Naive thymus-derived CD8-positive, alpha-beta T cell (primary cell): ENCODE measurements around the gene MAP3K5. TPM values are rescaled to one million over a fixed set of nuclear protein-coding genes. Genes with fewer than 3 reads are reported as not detected.

Experiments
- ATAC-seq, 2 donors: fragments of 150-1000 bp; cut with Tn5 transposase in 1 of 2; sonication (Bioruptor Pico), chemical (Tn5 transposase) in 1 of 2; 1 replicate in 1 of 2; 2 replicates in 1 of 2; pipeline ENCODE4 v1.10.0; 2021; ENCODE audit warnings: mild to moderate bottlenecking in 2 of 2, moderate library complexity in 2 of 2
- POLR2A ChIA-PET: fragments of 350-600 bp; sonication (Branson Sonifier 250); formaldehyde crosslinking; loops from one replicate; lab custom pipeline; 2021; ENCODE audit warnings: antibody characterized with exemption; lab: Charles Lee
- DNase-seq, 10 donors: peaks; one replicate each; pipeline versions ENCODE4 v3.0.0 to v3.0.0-alpha.2; 2020 to 2022
- H3K27ac Mint-ChIP-seq, 10 donors: one replicate each; pipeline ENCODE4 v1.8.0; 2020 to 2022; ENCODE audit warnings: mild to moderate bottlenecking in 10 of 10, mixed read lengths in 10 of 10, moderate library complexity in 4 of 10, inconsistent platforms in 1 of 10
- H3K27me3 Mint-ChIP-seq, 5 donors: one replicate each; pipeline ENCODE4 v1.8.0; 2021 to 2022; ENCODE audit warnings: mixed read lengths in 5 of 5
- H3K36me3 Mint-ChIP-seq, 3 donors: one replicate each; pipeline ENCODE4 v1.8.0; 2020 to 2022; ENCODE audit warnings: mixed read lengths in 3 of 3, mild to moderate bottlenecking in 2 of 3, inconsistent platforms in 1 of 3
- H3K4me1 Mint-ChIP-seq, 4 donors: one replicate each; pipeline ENCODE4 v1.8.0; 2021 to 2022; ENCODE audit warnings: mixed read lengths in 4 of 4
- H3K4me3 Mint-ChIP-seq, 10 donors: one replicate each; pipeline ENCODE4 v1.8.0; 2020 to 2022; ENCODE audit warnings: mild to moderate bottlenecking in 10 of 10, mixed read lengths in 10 of 10, moderate library complexity in 6 of 10, inconsistent platforms in 1 of 10
- H3K9me3 Mint-ChIP-seq, 9 donors: one replicate each; pipeline ENCODE4 v1.8.0; 2020 to 2022; ENCODE audit warnings: mixed read lengths in 9 of 9, mild to moderate bottlenecking in 3 of 9, inconsistent platforms in 1 of 9, moderate library complexity in 1 of 9
- polyA plus RNA-seq, 3 donors: library from polyadenylated mRNA; unstranded; fragments of 300-500 nt; fragmentation: Illumina TruSeq; gene quantifications; one replicate each; pipeline ENCODE4 v1.2.3, GENCODE V29; 2021
- total RNA-seq, 8 experiments: library from RNA in 2 of 8; stranded (reverse) in 2 of 8; gene quantifications; one replicate each; pipeline ENCODE4 v1.2.3 and lab custom pipeline; 2021 to 2026

MAP3K5 gene
- total and polyA plus RNA-seq, 5 experiments from 2014 or later, result 3.0 to 8.7 (median 4.5) TPM

GRCh38 chr6:136643850-136644596, 148.3 kb downstream of the MAP3K5 start:
- Mint-ChIP-seq H3K36me3 (no peaks in the 10 kb centered on the region), H3K4me1 (peaks cover 0 to 4% (median 0%) of the 10 kb centered on the region in 4 donors), H3K27me3 (no peaks in the 10 kb centered on the region), H3K27ac (peak overlapping the region in 3 of 10 donors; percentile 7 to 54 (median 44)), H3K9me3 (no peaks in the 10 kb centered on the region), H3K4me3 (no peak overlapping the region)
- ATAC-seq (peak; percentile 66 to 84), DNase-seq (peak; percentile 49 to 88 (median 72))
- POLR2A ChIA-PET, result interaction anchor here (1.0 to 3.5 kb wide), 4 partner anchors 148 to 178 kb away, joined by 3 to 49 read pairs (median 6); partner anchors contain the start of genes MAP3K5 and PEX7

- no peak for DNase-seq
- H3K36me3 Mint-ChIP-seq, result peaks cover 0 to 11% (median 3%) of the 10 kb centered on the region in 3 donors
- H3K4me1 Mint-ChIP-seq, result peaks cover 0 to 4% (median 0%) of the 10 kb centered on the region in 4 donors
- H3K4me3 Mint-ChIP-seq, result no peak overlapping the region
- H3K27me3 Mint-ChIP-seq, result no peaks in the 10 kb centered on the region
- no peak overlapping the region for H3K27ac Mint-ChIP-seq
- POLR2A ChIA-PET, result interaction anchor here (1.2 kb wide), 1 partner anchor 150 kb away, joined by 3 read pairs; the partner anchor contains the start of gene MAP3K5
- H3K9me3 Mint-ChIP-seq, result no peaks in the 10 kb centered on the region
- no peak for ATAC-seq
Measured at GRCh38 chr6:136641873-136642465, 150.3 kb downstream of the MAP3K5 start.

GRCh38 chr6:136641166-136641565, 151.1 kb downstream of the MAP3K5 start:
- Mint-ChIP-seq H3K4me1 (peaks cover 0 to 4% (median 0%) of the 10 kb centered on the region in 4 donors), H3K27me3 (no peaks in the 10 kb centered on the region), H3K9me3 (no peaks in the 10 kb centered on the region), H3K27ac (no peak overlapping the region), H3K4me3 (no peak overlapping the region), H3K36me3 (peaks cover 0 to 17% (median 7%) of the 10 kb centered on the region in 3 donors)
- DNase-seq (no peak), ATAC-seq (no peak)
- POLR2A ChIA-PET, result interaction anchor here (0.7 to 1.2 kb wide), 2 partner anchors 151 to 279 kb away, joined by 3 read pairs; partner anchors contain the start of gene MAP3K5

GRCh38 chr6:136640132-136640915, 152.0 kb downstream of the MAP3K5 start:
- no peak for ATAC-seq
- peaks cover 0 to 21% (median 11%) of the 10 kb centered on the region in 3 donors for H3K36me3 Mint-ChIP-seq
- no peak overlapping the region for H3K27ac Mint-ChIP-seq
- no peak overlapping the region for H3K4me3 Mint-ChIP-seq
- no peaks in the 10 kb centered on the region for H3K9me3 Mint-ChIP-seq
- H3K4me1 Mint-ChIP-seq, result peaks cover 0 to 4% (median 0%) of the 10 kb centered on the region in 4 donors
- no peaks in the 10 kb centered on the region for H3K27me3 Mint-ChIP-seq
- no peak for DNase-seq
- POLR2A ChIA-PET, result interaction anchor here (1.2 kb wide), 1 partner anchor 151 kb away, joined by 3 read pairs; the partner anchor contains the start of gene MAP3K5

- H3K4me3 Mint-ChIP-seq, result no peak overlapping the region
- peaks cover 0 to 4% (median 0%) of the 10 kb centered on the region in 4 donors for H3K4me1 Mint-ChIP-seq
- no peaks in the 10 kb centered on the region for H3K27me3 Mint-ChIP-seq
- peaks cover 0 to 26% (median 13%) of the 10 kb centered on the region in 3 donors for H3K36me3 Mint-ChIP-seq
- H3K27ac Mint-ChIP-seq, result no peak overlapping the region
- POLR2A ChIA-PET, result no interaction called here
- DNase-seq, result no peak
- no peaks in the 10 kb centered on the region for H3K9me3 Mint-ChIP-seq
- no peak for ATAC-seq
Measured at GRCh38 chr6:136639702-136640101, 152.6 kb downstream of the MAP3K5 start.

- Mint-ChIP-seq H3K27me3 (no peaks in the 10 kb centered on the region), H3K27ac (no peak overlapping the region), H3K36me3 (peaks cover 0 to 58% (median 17%) of the 10 kb centered on the region in 3 donors), H3K4me1 (peaks cover 0 to 2% (median 1%) of the 10 kb centered on the region in 4 donors), H3K4me3 (no peak overlapping the region), H3K9me3 (no peaks in the 10 kb centered on the region)
- POLR2A ChIA-PET, result interaction anchor here (0.7 kb wide), 1 partner anchor 266 kb away, joined by 4 read pairs; no protein-coding TSS in a partner anchor
- DNase-seq (no peak), ATAC-seq (no peak)
Measured at GRCh38 chr6:136635615-136636014, 156.7 kb downstream of the MAP3K5 start.

GRCh38 chr6:136633355-136633754, 158.9 kb downstream of the MAP3K5 start:
- peaks cover 0 to 69% (median 25%) of the 10 kb centered on the region in 3 donors for H3K36me3 Mint-ChIP-seq
- H3K4me3 Mint-ChIP-seq, result no peak overlapping the region
- no peak overlapping the region for H3K27ac Mint-ChIP-seq
- no peaks in the 10 kb centered on the region for H3K9me3 Mint-ChIP-seq
- no peaks in the 10 kb centered on the region for H3K27me3 Mint-ChIP-seq
- POLR2A ChIA-PET, result no interaction called here
- ATAC-seq, result no peak
- H3K4me1 Mint-ChIP-seq, result peaks cover 0 to 2% (median 0%) of the 10 kb centered on the region in 4 donors
- DNase-seq, result no peak

- Mint-ChIP-seq H3K4me3 (no peak overlapping the region), H3K9me3 (no peaks in the 10 kb centered on the region), H3K27me3 (no peaks in the 10 kb centered on the region), H3K36me3 (peaks cover 0 to 39% (median 12%) of the 10 kb centered on the region in 3 donors), H3K27ac (no peak overlapping the region), H3K4me1 (peaks cover 0 to 2% (median 0%) of the 10 kb centered on the region in 4 donors)
- DNase-seq (no peak), ATAC-seq (no peak)
- POLR2A ChIA-PET, result interaction anchor here (1.2 kb wide), 2 partner anchors 64 to 163 kb away, joined by 3 to 4 read pairs; partner anchors contain the start of gene MAP3K5
Measured at GRCh38 chr6:136628996-136629395, 163.3 kb downstream of the MAP3K5 start.

GRCh38 chr6:136627191-136627590, 165.1 kb downstream of the MAP3K5 start:
- Mint-ChIP-seq H3K36me3 (peaks cover 6 to 40% (median 20%) of the 10 kb centered on the region in 3 donors), H3K27me3 (no peaks in the 10 kb centered on the region), H3K4me3 (no peak overlapping the region), H3K27ac (no peak overlapping the region), H3K4me1 (peaks cover 0 to 2% (median 0%) of the 10 kb centered on the region in 4 donors), H3K9me3 (no peaks in the 10 kb centered on the region)
- no peak for ATAC-seq
- no peak for DNase-seq
- POLR2A ChIA-PET, result no interaction called here

GRCh38 chr6:136625293-136625692, 167.0 kb downstream of the MAP3K5 start:
- no peak for ATAC-seq

GRCh38 chr6:136624347-136624746, 167.9 kb downstream of the MAP3K5 start:
- peaks cover 0 to 2% (median 0%) of the 10 kb centered on the region in 4 donors for H3K4me1 Mint-ChIP-seq
- no peak overlapping the region for H3K27ac Mint-ChIP-seq
- ATAC-seq (no peak), DNase-seq (no peak)
- no peaks in the 10 kb centered on the region for H3K9me3 Mint-ChIP-seq
- POLR2A ChIA-PET, result no interaction called here
- H3K36me3 Mint-ChIP-seq, result peaks cover 6 to 41% (median 19%) of the 10 kb centered on the region in 3 donors
- H3K27me3 Mint-ChIP-seq, result no peaks in the 10 kb centered on the region
- H3K4me3 Mint-ChIP-seq, result no peak overlapping the region

More at GRCh38 chr6:136625293-136625692, 167.0 kb downstream of the MAP3K5 start:
- Mint-ChIP-seq H3K4me1 (peaks cover 0 to 2% (median 0%) of the 10 kb centered on the region in 4 donors), H3K27me3 (no peaks in the 10 kb centered on the region), H3K36me3 (peaks cover 6 to 39% (median 22%) of the 10 kb centered on the region in 3 donors), H3K4me3 (no peak overlapping the region), H3K9me3 (no peaks in the 10 kb centered on the region), H3K27ac (no peak overlapping the region)
- DNase-seq, result no peak
- POLR2A ChIA-PET, result no interaction called here

GRCh38 chr6:136618086-136618485, 174.2 kb downstream of the MAP3K5 start:
- ATAC-seq (no peak), DNase-seq (no peak)
- peaks cover 10 to 46% (median 16%) of the 10 kb centered on the region in 3 donors for H3K36me3 Mint-ChIP-seq
- H3K4me1 Mint-ChIP-seq, result peaks cover 0 to 2% (median 0%) of the 10 kb centered on the region in 4 donors
- H3K4me3 Mint-ChIP-seq, result no peak overlapping the region
- POLR2A ChIA-PET, result no interaction called here
- no peaks in the 10 kb centered on the region for H3K9me3 Mint-ChIP-seq
- no peaks in the 10 kb centered on the region for H3K27me3 Mint-ChIP-seq
- no peak overlapping the region for H3K27ac Mint-ChIP-seq
